Myocyte (in vitro differentiated cells): ENCODE measurements around the gene OR14I1. TPM values are rescaled to one million over a fixed set of nuclear protein-coding genes. Genes with fewer than 3 reads are reported as not detected.
A peak's percentile ranks its signal among the peaks of the same experiment; 100 is the strongest.

Experiments
- DNase-seq: peaks from one replicate; pipeline ENCODE4 v3.0.0-alpha.2; 2012; ENCODE audit warnings: low read depth
- polyA plus RNA-seq: library from polyadenylated mRNA; unstranded; fragments of >200 nt; gene quantifications from one replicate; pipeline ENCODE4 v1.2.1, GENCODE V29; 2012; ENCODE audit warnings: missing spikeins
- total RNA-seq: library from RNA; depleted of rRNA; stranded (reverse); fragments of >200 nt; gene quantifications from 2 replicates; pipeline ENCODE4 v1.2.3, GENCODE V29; 2014

The OR14I1 gene
- not detected in 2 replicates for total RNA-seq
- not detected for polyA plus RNA-seq

- DNase-seq, result no peak
Observed at GRCh38 chr1:248702714-248703113, at the start of gene OR14I1. Gene OR14I1 (minus strand): TSS chr1:248702766.

- DNase-seq, result no peak
Observed at GRCh38 chr1:248751635-248752034, 49.1 kb upstream of the OR14I1 start.

GRCh38 chr1:248751142-248751541 lies 48.6 kb upstream of the OR14I1 start:
- DNase-seq, result no peak

GRCh38 chr1:248750496-248750895 lies 47.9 kb upstream of the OR14I1 start:
- no peak for DNase-seq

- DNase-seq, result no peak
Observed at GRCh38 chr1:248748211-248748610, 45.6 kb upstream of the OR14I1 start.

GRCh38 chr1:248740876-248741275 lies 38.3 kb upstream of the OR14I1 start:
- no peak for DNase-seq

- no peak for DNase-seq
Observed at GRCh38 chr1:248739572-248740205, 37.1 kb upstream of the OR14I1 start.

- no peak for DNase-seq
Observed at GRCh38 chr1:248737457-248737856, 34.9 kb upstream of the OR14I1 start.

GRCh38 chr1:248736977-248737376 lies 34.4 kb upstream of the OR14I1 start:
- DNase-seq, result no peak

GRCh38 chr1:248733566-248733965 lies 31.0 kb upstream of the OR14I1 start:
- no peak for DNase-seq

GRCh38 chr1:248730507-248731335 lies 28.2 kb upstream of the OR14I1 start:
- DNase-seq, result no peak

- DNase-seq, result no peak
Observed at GRCh38 chr1:248714248-248714647, 11.7 kb upstream of the OR14I1 start.

GRCh38 chr1:248710305-248710900 lies 7.8 kb upstream of the OR14I1 start:
- DNase-seq, result no peak

- no peak for DNase-seq
Observed at GRCh38 chr1:248704606-248705005, 2.0 kb upstream of the OR14I1 start.

GRCh38 chr1:248703674-248704073 lies 1.1 kb upstream of the OR14I1 start:
- DNase-seq, result peak; percentile 5

- DNase-seq, result no peak
Observed at GRCh38 chr1:248699099-248699498, 3.5 kb downstream of the OR14I1 start.

GRCh38 chr1:248697907-248698306 lies 4.7 kb downstream of the OR14I1 start:
- no peak for DNase-seq

- no peak for DNase-seq
Observed at GRCh38 chr1:248696774-248697173, 5.8 kb downstream of the OR14I1 start.

- DNase-seq, result peak; percentile 24
Observed at GRCh38 chr1:248696261-248696660, 6.3 kb downstream of the OR14I1 start.

GRCh38 chr1:248695451-248696132 lies 7.0 kb downstream of the OR14I1 start:
- DNase-seq, result no peak

GRCh38 chr1:248691567-248692155 lies 10.9 kb downstream of the OR14I1 start:
- no peak for DNase-seq
